Hepatocyte (in vitro differentiated cells): ENCODE results near the gene HINT3.

Experiments used
- CTCF ChIP-seq: fragments of 200-600 bp; sonication (generic); IDR thresholded peaks from 2 replicates; pipeline ENCODE4 v1.5.1; 2016; ENCODE audit warnings: antibody characterized with exemption, mild to moderate bottlenecking; ENCODE audit not compliant: poor library complexity
- EZH2phosphoT487 ChIP-seq: fragments of 200-600 bp; sonication (generic); IDR thresholded peaks from one replicate; pipeline ENCODE4 v1.6.1; 2018; ENCODE audit warnings: antibody characterized with exemption, mild to moderate bottlenecking, low read depth, moderate library complexity; ENCODE audit not compliant: unreplicated experiment, severe bottlenecking

GRCh38 chr6:125930765-125931418, 25.7 kb upstream of the HINT3 start:
- TF ChIP-seq CTCF = no peak
- TF ChIP-seq EZH2phosphoT487 = no peak
